Psoas muscle (tissue), 8 donors: ENCODE measurements around the gene CTDP1. TPM values are rescaled to one million over a fixed set of nuclear protein-coding genes. Genes with fewer than 3 reads are reported as not detected.
A peak's percentile ranks its signal among the peaks of the same experiment; 100 is the strongest.

ENCODE experiments used
- ATAC-seq, 4 donors: fragments of 200-7000 bp; cut with Tn5 transposase; one replicate each; pipeline ENCODE4 v1.9.1; 2020; ENCODE audit warnings: moderate library complexity in 3 of 4, mild to moderate bottlenecking in 2 of 4
- DNase-seq, 2 donors: peaks; one replicate each; pipeline ENCODE4 v3.0.0-alpha.2; 2020
- H3K27ac ChIP-seq: fragments of 200-600 bp; one replicate; pipeline ENCODE4 v1.8.0; 2022
- H3K27me3 ChIP-seq, 3 donors: fragments of 200-600 bp in 1 of 3; one replicate each; pipeline versions ENCODE4 v1.6.1 to v1.8.0; 2013 to 2022; ENCODE audit warnings: low read length in 2 of 3, mild to moderate bottlenecking in 2 of 3, moderate library complexity in 1 of 3; ENCODE audit not compliant: insufficient read depth in 3 of 3
- H3K36me3 ChIP-seq, 2 donors: fragments of 200-600 bp in 1 of 2; one replicate each; pipeline versions ENCODE4 v1.6.1 to v1.8.0; 2013 to 2022; ENCODE audit warnings: low read depth in 1 of 2, mild to moderate bottlenecking in 1 of 2, moderate library complexity in 1 of 2; ENCODE audit not compliant: insufficient read depth in 1 of 2
- H3K4me1 ChIP-seq: fragments of 200-600 bp; one replicate; pipeline ENCODE4 v1.8.0; 2022
- H3K4me3 ChIP-seq: fragments of 200-600 bp; one replicate; pipeline ENCODE4 v1.8.0; 2022; ENCODE audit warnings: mild to moderate bottlenecking
- H3K9me3 ChIP-seq: fragments of 200-600 bp; one replicate; pipeline ENCODE4 v1.8.0; 2022
- CTCF ChIP-seq: fragments of 200-600 bp; IDR thresholded peaks from one replicate; pipeline ENCODE4 v1.8.0; 2022; ENCODE audit warnings: antibody characterized with exemption
- WGBS, 3 donors: extraction: QIAGEN DNeasy Blood & Tissue Kit; methylation state at CpG; one replicate each; pipeline versions ENCODE4 v1.1.6 to v1.1.7; 2013; 5-methylcytosine and 5-hydroxymethylcytosine counted together
- intact Hi-C, 2 donors: fragments of 100-400 bp; cut with DNase I; formaldehyde crosslinking; loops; one replicate each; pipeline versions ENCODE4 v1.11.0 to v1.14.2; 2022
- polyA plus RNA-seq, 3 donors: library from polyadenylated mRNA; stranded (reverse); fragments of 200-250 nt; gene quantifications; one replicate each; pipeline ENCODE4 v1.2.3, GENCODE V29; 2013
- total RNA-seq, 4 donors: library from RNA; stranded (reverse); fragmentation: NEBNext Ultra II Directional in 2 of 4; extraction: Animal tissue kit (Norgen Biotek cat#: 25700) in 2 of 4; gene quantifications; one replicate each; pipeline versions ENCODE4 v1.2.1 to v1.2.4, GENCODE V29; 2021 to 2023
- donor health status: healthy with polysubstance abuse.
- donor health status: DM: no; HTN: no; CAD: no; lungs with moderate emphysema.
- donor health status: Bipolar disorder and iron deficiency.
- donor health status: healthy.
- donor health status: DM: yes; HTN: yes; CAD: no.
- donor health status: DM: no; HTN: no; CAD: no.
- donor health status: DM: no; HTN: no; CAD: no.
- donor health status: DM: yes; HTN: yes; CAD: no.

CTDP1 gene
- total and polyA plus RNA-seq, 7 donors: 7.6 to 21.6 (median 12.4) TPM

GRCh38 chr18:79780547-79780946 lies 100.9 kb downstream of the CTDP1 start:
- Histone ChIP-seq H3K4me3 (no peak overlapping the region), H3K27me3 (peaks cover 0 to 33% (median 28%) of the 10 kb centered on the region in 3 donors), H3K9me3 (no peaks in the 10 kb centered on the region), H3K4me1 (no peaks in the 10 kb centered on the region), H3K36me3 (no peaks in the 10 kb centered on the region), H3K27ac (no peak overlapping the region)
- no peak for TF ChIP-seq CTCF
- DNase-seq (no peak), ATAC-seq (no peak)
- intact Hi-C loops: no loop called here
- 83 to 88% (median 85%) methylated on average over 8 of the region's 8 CpGs for WGBS, 3 donors

GRCh38 chr18:79781331-79781941 lies 101.8 kb downstream of the CTDP1 start:
- Histone ChIP-seq H3K9me3 (no peaks in the 10 kb centered on the region), H3K27me3 (peaks cover 0 to 34% (median 30%) of the 10 kb centered on the region in 3 donors), H3K27ac (no peak overlapping the region), H3K4me1 (no peaks in the 10 kb centered on the region), H3K36me3 (no peaks in the 10 kb centered on the region), H3K4me3 (no peak overlapping the region)
- intact Hi-C loops: no loop called here
- TF ChIP-seq CTCF: no peak
- no peak for DNase-seq
- WGBS, 3 donors: 80 to 83% (median 82%) methylated on average over 17 of the region's 17 CpGs
- no peak for ATAC-seq

GRCh38 chr18:79782566-79783308 lies 103.1 kb downstream of the CTDP1 start:
- H3K36me3 ChIP-seq: no peaks in the 10 kb centered on the region
- ATAC-seq (no peak), DNase-seq (peak in 1 of 2 donors; percentile 46)
- H3K4me3 ChIP-seq: no peak overlapping the region
- no peak for TF ChIP-seq CTCF
- 79 to 84% (median 81%) methylated on average over 43 of the region's 43 CpGs for WGBS, 3 donors
- no peaks in the 10 kb centered on the region for H3K9me3 ChIP-seq
- intact Hi-C loops: no loop called here
- no peak overlapping the region for H3K27ac ChIP-seq
- peaks cover 0 to 47% (median 34%) of the 10 kb centered on the region in 3 donors for H3K27me3 ChIP-seq
- H3K4me1 ChIP-seq: no peaks in the 10 kb centered on the region

GRCh38 chr18:79784071-79784913 lies 104.7 kb downstream of the CTDP1 start:
- H3K27ac ChIP-seq: no peak overlapping the region
- intact Hi-C loops: no loop called here
- no peak overlapping the region for H3K4me3 ChIP-seq
- DNase-seq: peak in 1 of 2 donors; percentile 49
- no peaks in the 10 kb centered on the region for H3K36me3 ChIP-seq
- WGBS, 3 donors: 60 to 65% (median 63%) methylated on average over 42 of the region's 42 CpGs
- H3K27me3 ChIP-seq: peaks cover 0 to 62% (median 34%) of the 10 kb centered on the region in 3 donors
- H3K9me3 ChIP-seq: no peaks in the 10 kb centered on the region
- no peaks in the 10 kb centered on the region for H3K4me1 ChIP-seq
- TF ChIP-seq CTCF: no peak
- peak in 2 of 4 donors; percentile 49 to 58 for ATAC-seq
